Smooth muscle cell (in vitro differentiated cells): ENCODE data around the gene KLHL22. TPM values are rescaled to one million over a fixed set of nuclear protein-coding genes. Genes with fewer than 3 reads are reported as not detected.
"Not testable (repeated sequence)": the region's sequence is repeated elsewhere in the genome, so short reads cannot be mapped to it uniquely, and the experiment has no call there.

Experiments
- DNase-seq: peaks from one replicate; lab custom pipeline; 2025; ENCODE audit not compliant: unreplicated experiment; lab: John Stamatoyannopoulos, UW
- H2AFZ ChIP-seq: fragments of 200-600 bp; sonication (generic); 2 replicates; pipeline ENCODE4 v1.6.0; 2016; ENCODE audit warnings: antibody characterized with exemption, low read depth, mild to moderate bottlenecking
- H3F3A ChIP-seq: fragments of 200-600 bp; sonication (generic); 2 replicates; pipeline ENCODE4 v1.6.0; 2017; ENCODE audit warnings: antibody characterized with exemption, low read depth
- H3K27ac ChIP-seq: fragments of 200-600 bp; sonication (generic); 2 replicates; pipeline ENCODE4 v1.5.1; 2016; ENCODE audit warnings: low read depth, mild to moderate bottlenecking
- H3K27me3 ChIP-seq: fragments of 200-600 bp; sonication (generic); 2 replicates; pipeline ENCODE4 v1.6.1; 2016; ENCODE audit warnings: low read depth, mild to moderate bottlenecking
- H3K36me3 ChIP-seq: fragments of 200-600 bp; sonication (generic); 2 replicates; pipeline ENCODE4 v1.5.1; 2016; ENCODE audit warnings: low read depth
- H3K4me1 ChIP-seq: fragments of 200-600 bp; sonication (generic); 2 replicates; pipeline ENCODE4 v1.5.1; 2016; ENCODE audit warnings: low read depth
- H3K4me2 ChIP-seq: fragments of 200-600 bp; sonication (generic); 2 replicates; pipeline ENCODE4 v1.6.0; 2016; ENCODE audit warnings: mild to moderate bottlenecking
- H3K4me3 ChIP-seq: fragments of 200-600 bp; sonication (generic); 2 replicates; pipeline ENCODE4 v1.5.1; 2016; ENCODE audit warnings: mild to moderate bottlenecking
- H3K79me2 ChIP-seq: fragments of 200-600 bp; sonication (generic); 2 replicates; pipeline ENCODE4 v1.6.0; 2016; ENCODE audit warnings: low read depth, mild to moderate bottlenecking
- H3K9ac ChIP-seq: fragments of 200-600 bp; sonication (generic); 2 replicates; pipeline ENCODE4 v1.6.0; 2016; ENCODE audit warnings: low read depth
- H3K9me3 ChIP-seq: fragments of 200-600 bp; sonication (generic); replicated peaks from 2 replicates; pipeline ENCODE4 v1.5.1; 2016; ENCODE audit warnings: low read depth
- H4K20me1 ChIP-seq: fragments of 200-600 bp; sonication (generic); 2 replicates; pipeline ENCODE4 v1.6.0; 2016; ENCODE audit warnings: low read depth
- CTCF ChIP-seq: fragments of 200-600 bp; sonication (generic); IDR thresholded peaks from 2 replicates; pipeline ENCODE4 v1.5.1; 2017; ENCODE audit warnings: borderline replicate concordance, mild to moderate bottlenecking, antibody characterized with exemption; ENCODE audit not compliant: insufficient read depth, poor library complexity, severe bottlenecking
- WGBS: methylation state at CpG from one replicate; pipeline ENCODE4 v1.1.7; 2016; ENCODE audit warnings: low lambda C conversion rate; 5-methylcytosine and 5-hydroxymethylcytosine counted together
- polyA plus RNA-seq: library from polyadenylated mRNA; unstranded; fragments of >200 nt; fragmentation: Nextera tagmentation; extraction: Ambion mirVana; gene quantifications from 2 replicates; pipeline ENCODE4 v1.2.1, GENCODE V29; 2016
- total RNA-seq: library from RNA; depleted of rRNA; stranded (reverse); fragments of >200 nt; gene quantifications from 2 replicates; pipeline ENCODE4 v1.2.3, GENCODE V29; 2014

Gene KLHL22
- 17.1 and 26.1 TPM in 2 replicates for total RNA-seq
- polyA plus RNA-seq = 18.1 and 27.3 TPM in 2 replicates

- Histone ChIP-seq H3K9me3 (no peaks in the 10 kb centered on the region), H3K36me3 (no peaks in the 10 kb centered on the region), H3F3A (no peaks in the 10 kb centered on the region), H3K4me1 (peaks cover 10% of the 10 kb centered on the region), H2AFZ (peak within 1 kb of the TSS; percentile 91), H3K27ac (peak within 1 kb of the TSS; percentile 66), H3K4me3 (peak within 1 kb of the TSS; percentile 75), H3K9ac (peak within 1 kb of the TSS; percentile 89), H3K79me2 (peaks cover 51% of the 10 kb centered on the region), H3K4me2 (peak within 1 kb of the TSS; percentile 94), H4K20me1 (peaks cover 49% of the 10 kb centered on the region), H3K27me3 (no peaks in the 10 kb centered on the region)
- no peak for TF ChIP-seq CTCF
- no peak for DNase-seq
- WGBS = 1% methylated on average over 61 of the region's 108 CpGs
These were observed at the start of gene KLHL22 for GRCh38 chr22:20494978-20495860. TSS of gene KLHL22 (minus strand) at chr22:20495795. CDS start at chr22:20489211, 6,584 bp downstream.

- not testable (repeated sequence) for DNase-seq, H3K9me3 ChIP-seq, H3K27me3 ChIP-seq
These were observed 49.7 kb upstream of the KLHL22 start for GRCh38 chr22:20545318-20545634.

GRCh38 chr22:20542736-20543135 lies 47.1 kb upstream of the KLHL22 start:
- Histone ChIP-seq H3F3A (peaks cover 22% of the 10 kb centered on the region), H4K20me1 (peaks cover 59% of the 10 kb centered on the region), H3K4me2 (no peak overlapping the region), H3K9me3 (no peaks in the 10 kb centered on the region), H3K27me3 (no peaks in the 10 kb centered on the region), H3K9ac (no peak overlapping the region), H3K27ac (no peak overlapping the region), H3K36me3 (peaks cover 8% of the 10 kb centered on the region), H2AFZ (no peak overlapping the region), H3K79me2 (peaks cover 97% of the 10 kb centered on the region), H3K4me1 (peaks cover 15% of the 10 kb centered on the region), H3K4me3 (no peak overlapping the region)
- DNase-seq = no peak
- no peak for TF ChIP-seq CTCF

More at GRCh38 chr22:20545318-20545634, 49.7 kb upstream of the KLHL22 start:
- peaks cover 27% of the 10 kb centered on the region for H3K4me1 ChIP-seq
- H4K20me1 ChIP-seq = peaks cover 57% of the 10 kb centered on the region
- not testable (repeated sequence) for H2AFZ ChIP-seq, H3K4me3 ChIP-seq, H3K36me3 ChIP-seq, H3K9ac ChIP-seq
- peak overlapping the region; percentile 36 for H3K4me2 ChIP-seq
- H3F3A ChIP-seq = peaks cover 38% of the 10 kb centered on the region
- H3K79me2 ChIP-seq = peaks cover 97% of the 10 kb centered on the region
- peak overlapping the region; percentile 75 for H3K27ac ChIP-seq
- 67% methylated on average over 2 of the region's 3 CpGs for WGBS

- Histone ChIP-seq H3K9me3 (no peaks in the 10 kb centered on the region), H2AFZ (no peak overlapping the region), H3K4me1 (peaks cover 12% of the 10 kb centered on the region), H3K4me2 (no peak overlapping the region), H3K4me3 (no peak overlapping the region), H3K79me2 (peaks cover 97% of the 10 kb centered on the region), H3F3A (peaks cover 20% of the 10 kb centered on the region), H3K27me3 (no peaks in the 10 kb centered on the region), H4K20me1 (peaks cover 61% of the 10 kb centered on the region), H3K9ac (no peak overlapping the region), H3K27ac (no peak overlapping the region), H3K36me3 (peaks cover 8% of the 10 kb centered on the region)
- TF ChIP-seq CTCF = no peak
- DNase-seq = no peak
- WGBS = 97% methylated on average over 3 of the region's 3 CpGs
These were observed 46.5 kb upstream of the KLHL22 start for GRCh38 chr22:20542055-20542454.

- H3K4me1 ChIP-seq, DNase-seq, H2AFZ ChIP-seq, H3K4me3 ChIP-seq, H3K4me2 ChIP-seq, H3F3A ChIP-seq, H3K9me3 ChIP-seq, H3K9ac ChIP-seq, H3K27ac ChIP-seq, H3K36me3 ChIP-seq, H3K27me3 ChIP-seq: not testable (repeated sequence)
- Histone ChIP-seq H4K20me1 (peaks cover 65% of the 10 kb centered on the region), H3K79me2 (peaks cover 93% of the 10 kb centered on the region)
- over 99% methylated on average over 8 of the region's 8 CpGs for WGBS
These were observed 43.3 kb upstream of the KLHL22 start for GRCh38 chr22:20538875-20539274.
